Transverse colon (tissue), 4 donors: ENCODE data around the gene GPR158. TPM values are rescaled to one million over a fixed set of nuclear protein-coding genes. Genes with fewer than 3 reads are reported as not detected.

Experiments
- DNase-seq: peaks from one replicate; pipeline ENCODE4 v3.0.0-alpha.2; 2019
- H3K27ac ChIP-seq, 4 donors: fragments of 200-600 bp; sonication (generic); 2 replicates each; pipeline ENCODE4 v1.5.1; 2016 to 2018; ENCODE audit warnings: inconsistent platforms in 4 of 4
- H3K27me3 ChIP-seq: fragments of 200-600 bp; sonication (generic); 2 replicates; pipeline ENCODE4 v1.5.1; 2017; ENCODE audit warnings: inconsistent platforms
- H3K36me3 ChIP-seq, 4 donors: fragments of 200-600 bp; sonication (generic); 2 replicates each; pipeline ENCODE4 v1.5.1; 2017 to 2019; ENCODE audit warnings: inconsistent platforms in 4 of 4
- H3K4me1 ChIP-seq, 4 donors: fragments of 200-600 bp; sonication (generic); 2 replicates each; pipeline ENCODE4 v1.5.1; 2017 to 2020; ENCODE audit warnings: inconsistent platforms in 4 of 4
- H3K4me3 ChIP-seq, 4 donors: fragments of 200-600 bp; sonication (generic); 1 replicate in 1 of 4; 2 replicates in 3 of 4; pipeline versions ENCODE4 v1.5.1 to v1.6.1; 2017 to 2019; ENCODE audit warnings: inconsistent platforms in 4 of 4
- H3K9me3 ChIP-seq, 2 donors: fragments of 200-600 bp; sonication (generic); 2 replicates each; pipeline ENCODE4 v1.5.1; 2017 to 2019; ENCODE audit warnings: inconsistent platforms in 2 of 2
- CTCF ChIP-seq, 5 experiments: fragments of 200-600 bp in 3 of 5; fragments of 450-650 bp in 2 of 5; sonication (generic) in 3 of 5; IDR thresholded peaks; 1 replicate in 2 of 5; 2 replicates in 3 of 5; pipeline ENCODE4 v1.5.1; 2016 to 2017; ENCODE audit warnings: antibody characterized with exemption in 5 of 5, inconsistent platforms in 3 of 5, mild to moderate bottlenecking in 2 of 5, moderate library complexity in 1 of 5
- EP300 ChIP-seq: sonication (generic); formaldehyde crosslinking; IDR thresholded peaks from one replicate; pipeline ENCODE4 v1.6.1; 2017; ENCODE audit warnings: antibody characterized with exemption, low read depth
- POLR2A ChIP-seq: fragments of 450-650 bp; IDR thresholded peaks from one replicate; pipeline ENCODE4 v1.6.1; 2016; ENCODE audit warnings: antibody characterized with exemption, mild to moderate bottlenecking, moderate library complexity
- POLR2AphosphoS5 ChIP-seq, 3 donors: sonication (generic); formaldehyde crosslinking; IDR thresholded peaks; one replicate each; pipeline ENCODE4 v1.6.1; 2016; ENCODE audit warnings: antibody characterized with exemption in 3 of 3
- WGBS, 2 donors: methylation state at CpG; one replicate each; pipeline ENCODE4 v1.1.5; 2018; ENCODE audit warnings: low coverage in 1 of 2; 5-methylcytosine and 5-hydroxymethylcytosine counted together
- in situ Hi-C, 4 donors: fragments of 200-750 bp; cut with MboI; loops; one replicate each; pipeline versions ENCODE4 v1.15.0 to v1.15.1; 2017; ENCODE audit warnings: low sequenced_read_pairs in 3 of 4, low pct_ligation_motif_present in 1 of 4, low pct_unique_long_range_greater_than_20kb in 1 of 4
- intact Hi-C: fragments of 100-400 bp; cut with DNase I; formaldehyde crosslinking; loops from one replicate; pipeline ENCODE4 v1.15.1; 2023; ENCODE audit warnings: low total_unique reads
- small RNA-seq, 4 donors: library from RNA; depleted of rRNA; stranded (forward); fragments of <200 nt; gene quantifications; one replicate each; pipeline ENCODE3, GENCODE V24; 2016
- total RNA-seq, 4 donors: library from RNA; depleted of rRNA; stranded (reverse); fragments of >200 nt; gene quantifications; one replicate each; pipeline ENCODE4 v1.1.0, GENCODE V29; 2016

The GPR158 gene
- total RNA-seq, 4 donors from 2014 or later = 0.16 to 0.27 TPM; not detected in 2

DNA sequence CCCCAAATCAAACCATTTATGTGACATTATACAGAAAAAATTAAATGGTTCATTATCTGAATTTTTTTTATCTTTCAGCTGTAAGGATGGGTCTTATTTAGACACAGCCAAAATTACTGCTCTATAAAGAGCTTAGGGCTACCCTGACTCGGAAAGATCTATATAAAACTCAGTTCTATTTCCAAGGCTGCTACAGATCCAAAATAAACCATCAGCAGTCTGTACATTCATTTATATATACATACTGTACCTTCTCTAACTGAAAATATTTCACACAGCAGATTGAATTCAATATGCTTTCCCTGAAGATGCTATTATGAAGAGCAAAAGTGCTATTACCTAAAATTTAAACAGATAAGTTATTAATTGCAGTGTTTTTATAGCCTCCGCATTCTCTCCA, 471.6 kb downstream of the GPR158 start:
- in situ Hi-C loops (no loop called here), intact Hi-C loops (no loop called here)
- DNase-seq = no peak
- Histone ChIP-seq H3K27ac (no peak overlapping the region), H3K4me1 (no peaks in the 10 kb centered on the region), H3K4me3 (no peak overlapping the region), H3K9me3 (no peaks in the 10 kb centered on the region), H3K36me3 (no peaks in the 10 kb centered on the region), H3K27me3 (no peaks in the 10 kb centered on the region)
- 61 to 73% methylated on average over 2 of the region's 2 CpGs for WGBS, 2 donors
- TF ChIP-seq POLR2AphosphoS5 (IDR thresholded peaks at IDR 0.05) = no peak

DNA sequence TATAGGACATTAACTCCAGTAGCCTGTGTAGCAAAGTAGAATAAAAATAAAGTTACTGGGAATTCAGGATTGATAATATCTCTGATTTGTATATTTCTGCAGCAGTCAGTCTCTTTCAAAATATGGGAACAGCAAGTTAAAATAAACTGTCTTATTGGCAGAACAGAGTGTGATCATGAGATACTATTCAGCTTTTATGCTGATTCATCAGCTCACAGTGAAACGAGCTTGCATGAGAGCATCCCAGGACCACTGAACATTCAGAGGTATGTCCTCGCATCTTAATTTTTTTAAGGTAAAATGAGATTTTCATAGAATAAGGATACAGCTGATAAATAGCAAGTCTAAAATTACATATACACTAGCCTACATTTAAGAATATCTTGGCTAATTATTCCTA, 476.7 kb downstream of the GPR158 start:
- WGBS, 2 donors = 52 to 58% methylated on average over 2 of the region's 2 CpGs
- in situ Hi-C loops = no loop called here
- no peak for DNase-seq

More for the DNA sequence above, 476.7 kb downstream of the GPR158 start:
- Histone ChIP-seq H3K4me1 (no peaks in the 10 kb centered on the region), H3K9me3 (no peaks in the 10 kb centered on the region), H3K36me3 (no peaks in the 10 kb centered on the region), H3K27ac (no peak overlapping the region), H3K4me3 (no peak overlapping the region), H3K27me3 (no peaks in the 10 kb centered on the region)
- intact Hi-C loops = no loop called here
- TF ChIP-seq EP300 (no peak), POLR2AphosphoS5 (IDR thresholded peaks at IDR 0.05) (no peak), CTCF (IDR thresholded peaks at IDR 0.05) (no peak), POLR2A (no peak)

Small RNA genes within 50 kb of the gene (small RNA-seq; reads per million reads assigned to genes)
- gene RN7SKP220 = 0 reads per million in 4 donors

Other genes starting within 250 kb of the GPR158 start
- gene PRTFDC1, start 222.4 kb upstream of the GPR158 start, total RNA-seq = 1 to 10 TPM in 2 of 4 donors, under 1 TPM in 1, not detected in 1; 0.80 to 6.7 (median 4.9) TPM
- gene ENKUR, start 158.8 kb upstream of the GPR158 start, total RNA-seq = 1 to 10 TPM in 1 of 4 donors, not detected in 3; 1.1 TPM
- gene THNSL1, start 158.4 kb upstream of the GPR158 start, total RNA-seq = 1 to 10 TPM in 3 of 4 donors, under 1 TPM in 1; 0.60 to 2.2 (median 2.0) TPM